MM.1S (cell line): ENCODE results near the gene RGL2.
"Not testable (repeated sequence)": the region's sequence is repeated elsewhere in the genome, so short reads cannot be mapped to it uniquely, and the experiment has no call there.

Experiments
- DNase-seq: peaks from one replicate; pipeline ENCODE4 v3.0.0-alpha.2; 2015
- H2AFZ ChIP-seq: fragments of 300-600 bp; sonication (generic); 2 replicates; pipeline ENCODE4 v1.6.0; 2016; ENCODE audit warnings: antibody characterized with exemption, low read length
- H3F3A ChIP-seq: fragments of 300-600 bp; sonication (generic); 2 replicates; pipeline ENCODE4 v1.6.1; 2016; ENCODE audit warnings: mild to moderate bottlenecking, antibody characterized with exemption, low read length, moderate library complexity, mixed read lengths; ENCODE audit not compliant: insufficient read depth
- H3K27ac ChIP-seq: fragments of 300-600 bp; sonication (generic); 2 replicates; pipeline ENCODE4 v1.5.1; 2016; ENCODE audit warnings: mild to moderate bottlenecking, low read length
- H3K27me3 ChIP-seq: fragments of 300-600 bp; sonication (generic); replicated peaks from 2 replicates; pipeline ENCODE4 v1.6.0; 2016; ENCODE audit warnings: low read length; ENCODE audit not compliant: insufficient read depth
- H3K36me3 ChIP-seq: fragments of 300-600 bp; sonication (generic); replicated peaks from 2 replicates; pipeline ENCODE4 v1.6.1; 2016; ENCODE audit warnings: mild to moderate bottlenecking, low read length, mixed read lengths; ENCODE audit not compliant: insufficient read depth
- H3K4me1 ChIP-seq: fragments of 300-600 bp; sonication (generic); 2 replicates; pipeline ENCODE4 v1.6.1; 2016; ENCODE audit warnings: low read length, mixed read lengths
- H3K4me2 ChIP-seq: fragments of 300-600 bp; sonication (generic); 2 replicates; pipeline ENCODE4 v1.6.0; 2016; ENCODE audit warnings: low read depth, low read length
- H3K4me3 ChIP-seq: fragments of 300-600 bp; sonication (generic); 2 replicates; pipeline ENCODE4 v1.5.1; 2016; ENCODE audit warnings: low read length, mixed read lengths
- H3K79me2 ChIP-seq: fragments of 300-600 bp; sonication (generic); 2 replicates; pipeline ENCODE4 v1.6.1; 2016; ENCODE audit warnings: mixed run types, low read length, mixed read lengths
- H3K9ac ChIP-seq: fragments of 300-600 bp; sonication (generic); 2 replicates; pipeline ENCODE4 v1.6.1; 2016; ENCODE audit warnings: low read length, mixed read lengths
- H3K9me2 ChIP-seq: fragments of 300-600 bp; sonication (generic); replicated peaks from 2 replicates; pipeline ENCODE4 v1.6.1; 2016; ENCODE audit warnings: mild to moderate bottlenecking, low read length, mixed read lengths; ENCODE audit not compliant: insufficient read depth
- H3K9me3 ChIP-seq: fragments of 300-600 bp; sonication (generic); replicated peaks from 2 replicates; pipeline ENCODE4 v1.6.1; 2016; ENCODE audit warnings: mild to moderate bottlenecking, low read length, mixed read lengths; ENCODE audit not compliant: insufficient read depth
- H4K20me1 ChIP-seq: fragments of 300-600 bp; sonication (generic); 2 replicates; pipeline ENCODE4 v1.6.1; 2016; ENCODE audit warnings: mild to moderate bottlenecking, low read length, moderate library complexity, mixed read lengths; ENCODE audit not compliant: insufficient read depth
- EZH2 ChIP-seq: fragments of 300-600 bp; sonication (generic); optimal IDR thresholded peaks from 2 replicates; pipeline ENCODE3; 2017; ENCODE audit warnings: low read depth, mild to moderate bottlenecking, antibody characterized with exemption, low read length, mixed read lengths
- EZH2phosphoT487 ChIP-seq: fragments of 300-600 bp; sonication (generic); IDR thresholded peaks from 2 replicates; pipeline ENCODE4 v1.6.1; 2018; ENCODE audit warnings: antibody characterized with exemption, low read length
- TF ChIP-seq, protein P1 (sequence below): fragments of 300-600 bp; sonication (generic); IDR thresholded peaks from 2 replicates; pipeline ENCODE4 v1.5.1; 2016; ENCODE audit warnings: antibody characterized with exemption, low read length, mixed read lengths

The RGL2 gene

DNA sequence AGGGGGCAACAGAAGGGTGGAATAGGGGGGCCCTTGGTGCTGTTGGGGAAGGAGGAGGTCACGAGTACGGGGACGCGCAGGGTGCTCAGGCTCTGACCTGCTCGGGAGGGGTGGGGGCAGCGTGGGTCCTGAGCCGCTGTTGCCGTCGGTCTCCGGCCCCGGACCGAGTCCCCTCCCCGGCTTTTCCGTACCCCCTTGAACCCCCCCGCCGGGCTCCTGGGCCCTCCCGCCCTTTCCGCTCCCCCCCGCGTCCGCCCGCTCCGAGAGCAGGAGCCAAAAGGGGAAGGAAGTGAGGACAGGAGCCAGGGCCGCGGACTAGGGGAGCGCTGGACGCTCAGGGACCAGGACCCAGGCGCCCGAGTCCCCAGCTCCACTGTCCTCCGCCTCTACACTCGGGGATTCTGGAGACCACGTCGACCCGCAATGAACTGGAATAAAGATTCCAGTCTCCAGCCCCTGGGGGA lies at the start of gene RGL2:
Gene RGL2, minus strand, starts transcription at position 170 of the 464 bp plus-strand sequence. CDS start 332 bp downstream, outside the sequence.
- DNase-seq: peak; percentile 67
- TF ChIP-seq EZH2phosphoT487: no peak
- no peak for TF ChIP-seq EZH2
- TF ChIP-seq, protein P1, sequence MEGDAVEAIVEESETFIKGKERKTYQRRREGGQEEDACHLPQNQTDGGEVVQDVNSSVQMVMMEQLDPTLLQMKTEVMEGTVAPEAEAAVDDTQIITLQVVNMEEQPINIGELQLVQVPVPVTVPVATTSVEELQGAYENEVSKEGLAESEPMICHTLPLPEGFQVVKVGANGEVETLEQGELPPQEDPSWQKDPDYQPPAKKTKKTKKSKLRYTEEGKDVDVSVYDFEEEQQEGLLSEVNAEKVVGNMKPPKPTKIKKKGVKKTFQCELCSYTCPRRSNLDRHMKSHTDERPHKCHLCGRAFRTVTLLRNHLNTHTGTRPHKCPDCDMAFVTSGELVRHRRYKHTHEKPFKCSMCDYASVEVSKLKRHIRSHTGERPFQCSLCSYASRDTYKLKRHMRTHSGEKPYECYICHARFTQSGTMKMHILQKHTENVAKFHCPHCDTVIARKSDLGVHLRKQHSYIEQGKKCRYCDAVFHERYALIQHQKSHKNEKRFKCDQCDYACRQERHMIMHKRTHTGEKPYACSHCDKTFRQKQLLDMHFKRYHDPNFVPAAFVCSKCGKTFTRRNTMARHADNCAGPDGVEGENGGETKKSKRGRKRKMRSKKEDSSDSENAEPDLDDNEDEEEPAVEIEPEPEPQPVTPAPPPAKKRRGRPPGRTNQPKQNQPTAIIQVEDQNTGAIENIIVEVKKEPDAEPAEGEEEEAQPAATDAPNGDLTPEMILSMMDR: no peak
- H3K4me3 ChIP-seq: peak within 1 kb of the TSS; percentile 94
- peak within 1 kb of the TSS; percentile 99 for H3K4me2 ChIP-seq
- no peaks in the 10 kb centered on the region for H3K9me3 ChIP-seq
- H3K36me3 ChIP-seq: no peaks in the 10 kb centered on the region
- peaks cover 7% of the 10 kb centered on the region for H3K4me1 ChIP-seq
- H3K27me3 ChIP-seq: no peaks in the 10 kb centered on the region
- H3K27ac ChIP-seq: peak within 1 kb of the TSS; percentile 96
- H3F3A ChIP-seq: peaks cover 25% of the 10 kb centered on the region
- H2AFZ ChIP-seq: peak within 1 kb of the TSS; percentile 68
- H3K9me2 ChIP-seq: no peaks in the 10 kb centered on the region
- H3K9ac ChIP-seq: peak within 1 kb of the TSS; percentile 96
- H4K20me1 ChIP-seq: no peaks in the 10 kb centered on the region
- H3K79me2 ChIP-seq: peaks cover 14% of the 10 kb centered on the region; the same call in 1 of the 2 replicates

DNA sequence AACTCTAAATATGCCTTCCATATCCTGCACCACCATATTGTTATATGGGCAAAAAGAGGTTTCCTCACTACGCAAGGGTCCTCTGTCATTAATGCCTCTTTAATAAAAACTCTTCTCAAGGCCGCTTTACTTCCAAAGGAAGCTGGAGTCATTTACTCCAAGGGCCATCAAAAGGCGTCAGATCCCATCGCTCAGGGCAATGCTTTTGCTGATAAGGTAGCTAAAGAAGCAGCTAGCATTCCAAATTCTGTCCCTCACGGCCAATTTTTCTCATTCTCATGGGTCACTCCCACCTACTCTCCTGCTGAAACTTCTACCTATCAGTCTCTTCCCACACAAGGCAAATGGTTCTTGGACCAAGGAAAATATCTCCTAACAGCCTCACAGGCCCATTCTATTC lies 49.1 kb upstream of the RGL2 start:
- H3K4me2 ChIP-seq: no peak overlapping the region
- no peak overlapping the region for H3K27ac ChIP-seq
- no peaks in the 10 kb centered on the region for H3K9me2 ChIP-seq
- peaks cover 19% of the 10 kb centered on the region for H3K4me1 ChIP-seq
- no peaks in the 10 kb centered on the region for H3K9me3 ChIP-seq
- no peaks in the 10 kb centered on the region for H3K36me3 ChIP-seq
- DNase-seq: no peak
- no peaks in the 10 kb centered on the region for H3K79me2 ChIP-seq
- peaks cover 22% of the 10 kb centered on the region for H3F3A ChIP-seq
- H3K9ac ChIP-seq: no peak overlapping the region
- H3K27me3 ChIP-seq: no peaks in the 10 kb centered on the region
- no peaks in the 10 kb centered on the region for H4K20me1 ChIP-seq
- TF ChIP-seq EZH2phosphoT487 (no peak), EZH2 (no peak)
- TF ChIP-seq, protein P1: no peak
- H2AFZ ChIP-seq: no peak overlapping the region
- H3K4me3 ChIP-seq: no peak overlapping the region

DNA sequence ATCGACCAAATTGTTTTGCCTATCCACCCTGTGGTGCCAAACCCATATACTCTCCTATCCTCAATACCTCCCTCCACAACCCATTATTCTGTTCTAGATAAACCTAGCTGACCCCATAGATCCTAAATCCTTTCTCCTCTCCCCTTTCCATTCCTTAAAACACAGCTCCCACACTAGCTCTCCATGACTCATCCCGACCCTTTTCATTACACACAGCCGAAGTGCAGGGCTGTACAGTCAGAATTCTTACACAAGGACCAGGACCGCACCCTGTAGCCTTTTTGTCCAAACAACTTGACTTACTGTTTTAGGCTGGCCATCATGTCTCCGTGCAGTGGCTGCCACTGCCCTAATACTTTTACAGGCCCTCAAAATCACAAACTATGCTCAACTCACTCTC lies 48.2 kb upstream of the RGL2 start:
- not testable (repeated sequence) for H3K27me3 ChIP-seq, DNase-seq, H2AFZ ChIP-seq, H3K79me2 ChIP-seq, H3K27ac ChIP-seq, H3K9me2 ChIP-seq, H3K36me3 ChIP-seq, H4K20me1 ChIP-seq, H3K9ac ChIP-seq, H3K9me3 ChIP-seq, H3K4me2 ChIP-seq, H3K4me3 ChIP-seq
- Histone ChIP-seq H3K4me1 (peaks cover 22% of the 10 kb centered on the region), H3F3A (peaks cover 22% of the 10 kb centered on the region)
